Measurements from ENCODE around the gene RIC1. TPM values are rescaled to one million over a fixed set of nuclear protein-coding genes. Genes with fewer than 3 reads are reported as not detected.

The RIC1 gene
- total RNA-seq, 1 experiment from 2014 or later: 13.8 TPM

DNA sequence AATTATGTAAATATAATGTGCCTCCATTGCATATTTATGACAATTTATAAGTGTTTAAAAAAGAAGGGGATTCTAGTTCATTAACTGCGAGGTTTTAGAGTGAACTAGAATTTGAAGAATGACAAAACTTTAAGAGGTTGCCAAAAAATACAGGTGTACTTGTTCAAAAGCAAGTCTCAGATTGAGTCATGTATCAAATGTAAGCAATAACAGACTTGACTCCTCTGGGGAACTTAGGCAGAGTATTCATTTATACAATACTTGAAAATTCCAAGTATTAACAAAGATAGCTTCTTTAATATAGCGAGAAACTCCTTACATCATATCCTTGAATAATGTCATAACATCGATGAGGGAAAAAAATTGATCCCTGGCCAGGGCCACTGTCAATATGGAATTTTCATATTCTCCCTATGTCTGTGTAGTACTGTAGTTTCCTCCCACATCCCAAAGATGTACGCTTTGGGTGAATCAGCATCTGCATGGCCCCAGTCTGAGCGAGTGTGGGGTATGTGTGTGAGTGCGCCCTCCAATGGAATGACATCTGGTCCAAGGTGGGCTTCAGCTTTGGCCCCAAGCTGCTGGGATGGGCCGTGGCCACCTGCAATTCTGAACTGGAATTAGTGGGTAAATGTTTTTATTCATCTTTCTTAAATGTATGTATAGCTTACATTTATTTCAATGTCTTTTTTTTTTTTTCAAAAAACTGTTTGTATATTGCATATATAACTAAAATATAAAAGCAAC is 70.1 kb downstream of the RIC1 start:
- Histone ChIP-seq H3K36me3 (ENCODE audit: low read depth) (no peaks in the 10 kb centered on the region), H3F3A (ENCODE audit: insufficient read depth, low read depth) (no peaks in the 10 kb centered on the region), H3K9me2 (ENCODE audit: insufficient read depth) (no peaks in the 10 kb centered on the region), H3K27me3 (ENCODE audit: insufficient read depth, low read depth) (no peaks in the 10 kb centered on the region), H3K79me2 (ENCODE audit: low read depth) (no peaks in the 10 kb centered on the region), H3K27ac (no peak overlapping the region), H2AFZ (no peak overlapping the region), H4K20me1 (ENCODE audit: insufficient read depth) (no peaks in the 10 kb centered on the region), H3K4me2 (no peak overlapping the region), H3K9me3 (ENCODE audit: insufficient read depth, low read depth) (no peaks in the 10 kb centered on the region), H3K4me3 (no peak overlapping the region), H3K4me1 (replicated peaks; ENCODE audit: insufficient read depth) (no peaks in the 10 kb centered on the region)
- ChIA-PET POLR2A (ENCODE audit: unreplicated experiment) (no interaction called here), CTCF (interaction anchor here (0.6 kb wide), 2 partner anchors 19 to 50 kb away, joined by 3 read pairs; no protein-coding TSS in a partner anchor)
- intact Hi-C loops (cut with micrococcal nuclease; ENCODE audit: unreplicated experiment): no loop called here
- DNase-seq: no peak
- BruUV-seq (replicated peaks): no TSS peak
- TF ChIP-seq, protein P1, sequence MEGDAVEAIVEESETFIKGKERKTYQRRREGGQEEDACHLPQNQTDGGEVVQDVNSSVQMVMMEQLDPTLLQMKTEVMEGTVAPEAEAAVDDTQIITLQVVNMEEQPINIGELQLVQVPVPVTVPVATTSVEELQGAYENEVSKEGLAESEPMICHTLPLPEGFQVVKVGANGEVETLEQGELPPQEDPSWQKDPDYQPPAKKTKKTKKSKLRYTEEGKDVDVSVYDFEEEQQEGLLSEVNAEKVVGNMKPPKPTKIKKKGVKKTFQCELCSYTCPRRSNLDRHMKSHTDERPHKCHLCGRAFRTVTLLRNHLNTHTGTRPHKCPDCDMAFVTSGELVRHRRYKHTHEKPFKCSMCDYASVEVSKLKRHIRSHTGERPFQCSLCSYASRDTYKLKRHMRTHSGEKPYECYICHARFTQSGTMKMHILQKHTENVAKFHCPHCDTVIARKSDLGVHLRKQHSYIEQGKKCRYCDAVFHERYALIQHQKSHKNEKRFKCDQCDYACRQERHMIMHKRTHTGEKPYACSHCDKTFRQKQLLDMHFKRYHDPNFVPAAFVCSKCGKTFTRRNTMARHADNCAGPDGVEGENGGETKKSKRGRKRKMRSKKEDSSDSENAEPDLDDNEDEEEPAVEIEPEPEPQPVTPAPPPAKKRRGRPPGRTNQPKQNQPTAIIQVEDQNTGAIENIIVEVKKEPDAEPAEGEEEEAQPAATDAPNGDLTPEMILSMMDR (conservative IDR thresholded peaks at IDR 0.05): no peak
- TF ChIP-seq EZH2 (IDR thresholded peaks at IDR 0.05; ENCODE audit: low read depth): no peak

DNA sequence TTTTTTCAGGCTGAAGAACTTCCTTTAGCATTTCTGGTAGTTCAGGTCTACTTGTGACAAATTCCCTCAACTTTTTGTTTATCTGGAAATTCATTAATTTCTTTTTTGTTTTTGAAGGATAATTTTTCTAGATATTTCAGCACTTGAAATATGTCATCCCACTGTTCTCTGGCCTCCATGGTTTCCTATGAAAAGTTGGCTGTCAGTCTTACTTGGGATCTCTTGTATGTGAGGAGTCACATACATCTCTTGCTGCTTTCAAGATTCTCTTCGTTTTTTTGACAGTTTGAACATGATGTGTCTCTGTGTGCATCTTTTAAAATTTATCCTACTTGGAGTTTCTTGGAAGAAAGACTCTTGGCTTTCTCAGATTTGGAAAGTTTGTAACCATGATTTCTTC is 79.5 kb downstream of the RIC1 start:
- Histone ChIP-seq H3K4me2 (no peak overlapping the region), H3K4me1 (replicated peaks; ENCODE audit: insufficient read depth) (no peaks in the 10 kb centered on the region), H3F3A (ENCODE audit: insufficient read depth, low read depth) (no peaks in the 10 kb centered on the region), H3K9me3 (ENCODE audit: insufficient read depth, low read depth) (peaks cover 9% of the 10 kb centered on the region), H3K27me3 (ENCODE audit: insufficient read depth, low read depth) (no peaks in the 10 kb centered on the region), H3K4me3 (no peak overlapping the region), H3K27ac (no peak overlapping the region), H3K9me2 (ENCODE audit: insufficient read depth) (no peaks in the 10 kb centered on the region), H3K79me2 (ENCODE audit: low read depth) (no peaks in the 10 kb centered on the region), H3K36me3 (ENCODE audit: low read depth) (peaks cover 5% of the 10 kb centered on the region), H4K20me1 (ENCODE audit: insufficient read depth) (no peaks in the 10 kb centered on the region), H2AFZ (no peak overlapping the region)
- POLR2A ChIA-PET (ENCODE audit: unreplicated experiment): no interaction called here
- CTCF ChIA-PET: no interaction called here
- no peak for TF ChIP-seq EZH2 (IDR thresholded peaks at IDR 0.05; ENCODE audit: low read depth)
- TF ChIP-seq, protein P1 (conservative IDR thresholded peaks at IDR 0.05): no peak
- intact Hi-C loops (cut with micrococcal nuclease; ENCODE audit: unreplicated experiment): no loop called here
- no peak for DNase-seq
- no TSS peak for BruUV-seq (replicated peaks)

DNA sequence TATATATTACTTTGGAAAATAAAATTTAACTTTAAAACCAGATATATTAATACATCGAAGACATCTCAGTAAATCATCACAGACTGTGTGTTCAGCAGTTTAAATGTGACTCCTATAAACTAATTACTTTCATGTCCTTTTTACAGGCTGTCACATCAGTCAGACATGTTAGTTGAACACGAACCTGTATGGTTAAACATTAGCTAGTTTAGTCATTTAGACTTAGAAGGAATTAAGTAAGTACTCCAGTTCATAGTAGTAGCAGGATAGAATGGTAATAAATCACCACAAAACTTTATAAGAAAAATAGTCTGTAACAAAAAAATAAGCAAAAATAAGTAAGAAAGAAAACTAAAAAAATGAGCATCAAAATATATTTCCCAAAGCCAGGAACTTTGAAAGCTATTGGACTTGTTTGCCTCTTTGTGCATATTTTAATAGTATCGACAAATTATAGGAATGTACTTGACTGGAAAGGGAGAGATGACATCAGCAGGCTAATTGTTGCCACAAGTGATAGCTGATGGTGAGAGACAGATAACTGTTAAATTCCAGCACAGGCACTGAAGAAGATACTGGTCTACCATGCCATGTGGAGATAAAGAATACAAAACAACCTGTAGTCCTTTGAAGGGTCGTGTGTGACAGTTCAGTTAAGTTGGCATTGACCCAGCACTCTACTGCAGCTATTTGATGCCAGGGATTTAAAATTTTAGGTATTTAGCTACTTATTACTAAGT is 83.9 kb downstream of the RIC1 start:
- H2AFZ ChIP-seq: no peak overlapping the region
- H3K4me2 ChIP-seq: no peak overlapping the region
- H4K20me1 ChIP-seq (ENCODE audit: insufficient read depth): no peaks in the 10 kb centered on the region
- ChIA-PET POLR2A (ENCODE audit: unreplicated experiment) (no interaction called here), CTCF (no interaction called here)
- no peaks in the 10 kb centered on the region for H3K27me3 ChIP-seq (ENCODE audit: insufficient read depth, low read depth)
- no peak for TF ChIP-seq EZH2 (IDR thresholded peaks at IDR 0.05; ENCODE audit: low read depth)
- TF ChIP-seq, protein P1 (conservative IDR thresholded peaks at IDR 0.05): no peak
- H3F3A ChIP-seq (ENCODE audit: insufficient read depth, low read depth): peaks cover 5% of the 10 kb centered on the region; the same call in 1 of the 2 replicates
- H3K27ac ChIP-seq: no peak overlapping the region
- no peak for DNase-seq
- H3K9me3 ChIP-seq (ENCODE audit: insufficient read depth, low read depth): peaks cover 9% of the 10 kb centered on the region
- intact Hi-C loops (cut with micrococcal nuclease; ENCODE audit: unreplicated experiment): loop anchor here (10.0 kb wide), 2 partner anchors 108 to 1328 kb away; no protein-coding TSS in a partner anchor
- no peak overlapping the region for H3K4me3 ChIP-seq
- no TSS peak for BruUV-seq (replicated peaks)
- peaks cover 5% of the 10 kb centered on the region for H3K36me3 ChIP-seq (ENCODE audit: low read depth)
- no peaks in the 10 kb centered on the region for H3K79me2 ChIP-seq (ENCODE audit: low read depth)
- no peaks in the 10 kb centered on the region for H3K4me1 ChIP-seq (replicated peaks; ENCODE audit: insufficient read depth)
- no peaks in the 10 kb centered on the region for H3K9me2 ChIP-seq (ENCODE audit: insufficient read depth)
